ENCODE data around the gene GZMM. TPM values are rescaled to one million over a fixed set of nuclear protein-coding genes. Genes with fewer than 3 reads are reported as not detected.
A peak's percentile ranks its signal among the peaks of the same experiment; 100 is the strongest.

GZMM gene
- total and polyA plus RNA-seq, 3 donors from 2014 or later, result 0.31 to 2.2 (median 1.4) TPM

DNA sequence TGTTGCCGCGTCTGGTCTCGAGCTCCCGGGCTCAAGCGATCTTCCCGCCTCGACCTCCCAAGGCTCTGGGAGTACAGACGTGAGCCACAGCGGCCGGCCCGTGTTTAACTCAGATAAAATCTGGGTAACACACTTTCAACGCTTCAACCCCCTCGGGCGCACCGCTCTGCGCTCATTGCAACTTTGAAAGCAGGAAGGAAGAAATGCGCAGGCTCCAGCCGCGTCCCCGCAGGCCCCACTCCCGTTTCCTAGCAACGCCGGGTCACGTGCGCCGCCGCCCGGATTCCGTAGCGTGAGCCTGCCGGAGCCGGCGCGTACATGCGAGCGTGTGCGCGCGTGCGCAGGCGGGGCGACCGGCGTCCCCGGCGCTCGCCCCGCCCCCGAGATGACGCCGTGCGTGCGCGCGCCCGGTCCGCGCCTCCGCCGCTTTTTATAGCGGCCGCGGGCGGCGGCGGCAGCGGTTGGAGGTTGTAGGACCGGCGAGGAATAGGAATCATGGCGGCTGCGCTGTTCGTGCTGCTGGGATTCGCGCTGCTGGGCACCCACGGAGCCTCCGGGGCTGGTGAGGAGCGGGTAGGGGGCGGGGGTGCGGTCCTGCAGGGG lies 28.4 kb downstream of the GZMM start, which contains the start of gene BSG:
TSS of gene BSG (plus strand) at position 457 of the 603 bp plus-strand sequence. CDS start at position 496, 39 bp downstream.
- 0% methylated on average over 16 to 75 of the region's 79 CpGs for WGBS, 2 donors
- TF ChIP-seq, protein P1, sequence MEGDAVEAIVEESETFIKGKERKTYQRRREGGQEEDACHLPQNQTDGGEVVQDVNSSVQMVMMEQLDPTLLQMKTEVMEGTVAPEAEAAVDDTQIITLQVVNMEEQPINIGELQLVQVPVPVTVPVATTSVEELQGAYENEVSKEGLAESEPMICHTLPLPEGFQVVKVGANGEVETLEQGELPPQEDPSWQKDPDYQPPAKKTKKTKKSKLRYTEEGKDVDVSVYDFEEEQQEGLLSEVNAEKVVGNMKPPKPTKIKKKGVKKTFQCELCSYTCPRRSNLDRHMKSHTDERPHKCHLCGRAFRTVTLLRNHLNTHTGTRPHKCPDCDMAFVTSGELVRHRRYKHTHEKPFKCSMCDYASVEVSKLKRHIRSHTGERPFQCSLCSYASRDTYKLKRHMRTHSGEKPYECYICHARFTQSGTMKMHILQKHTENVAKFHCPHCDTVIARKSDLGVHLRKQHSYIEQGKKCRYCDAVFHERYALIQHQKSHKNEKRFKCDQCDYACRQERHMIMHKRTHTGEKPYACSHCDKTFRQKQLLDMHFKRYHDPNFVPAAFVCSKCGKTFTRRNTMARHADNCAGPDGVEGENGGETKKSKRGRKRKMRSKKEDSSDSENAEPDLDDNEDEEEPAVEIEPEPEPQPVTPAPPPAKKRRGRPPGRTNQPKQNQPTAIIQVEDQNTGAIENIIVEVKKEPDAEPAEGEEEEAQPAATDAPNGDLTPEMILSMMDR (IDR thresholded peaks at IDR 0.05), result peak in 2 of 3 experiments; percentile 7 to 16
- TF ChIP-seq POLR2A (IDR thresholded peaks at IDR 0.05), result peak; percentile 99
- H3K27me3 ChIP-seq, result no peaks in the 10 kb centered on the region
- peak within 1 kb of the TSS; percentile 93 to 97 for H3K27ac ChIP-seq
- DNase-seq, result peak; percentile 98
- intact Hi-C loops (cut with DNase I; ENCODE audit: low total_unique reads), result no loop called here
- no peaks in the 10 kb centered on the region for H3K9me3 ChIP-seq
- peak within 1 kb of the TSS; percentile 98 to 100 for H3K4me3 ChIP-seq
- no peaks in the 10 kb centered on the region for H3K36me3 ChIP-seq (ENCODE audit: low read depth, missing control alignments)
- peaks cover 49% of the 10 kb centered on the region for H3K4me1 ChIP-seq

- Histone ChIP-seq H3K27ac (peak overlapping the region; percentile 93 to 97), H3K9me3 (no peaks in the 10 kb centered on the region), H3K4me1 (peaks cover 49% of the 10 kb centered on the region), H3K4me3 (peak overlapping the region; percentile 98 to 100), H3K36me3 (ENCODE audit: low read depth, missing control alignments) (no peaks in the 10 kb centered on the region), H3K27me3 (no peaks in the 10 kb centered on the region)
- DNase-seq, result peak; percentile 59
- TF ChIP-seq, protein P1 (IDR thresholded peaks at IDR 0.05), result peak in 1 of 3 experiments; percentile 3
- no peak for TF ChIP-seq POLR2A (IDR thresholded peaks at IDR 0.05)
- intact Hi-C loops (cut with DNase I; ENCODE audit: low total_unique reads), result no loop called here
- 0 to 2% methylated on average over 16 of the region's 55 CpGs for WGBS, 2 donors
These were observed 29.1 kb downstream of the GZMM start for GRCh38 chr19:572743-573518.

GRCh38 chr19:573519-573825 lies 29.6 kb downstream of the GZMM start:
- H3K4me3 ChIP-seq, result peak overlapping the region; percentile 98 to 100
- intact Hi-C loops (cut with DNase I; ENCODE audit: low total_unique reads), result no loop called here
- no peak for DNase-seq
- TF ChIP-seq, protein P1 (IDR thresholded peaks at IDR 0.05), result no peak
- TF ChIP-seq POLR2A (IDR thresholded peaks at IDR 0.05), result no peak
- peak overlapping the region; percentile 93 to 97 for H3K27ac ChIP-seq
- 3 to 6% methylated on average over 13 to 15 of the region's 15 CpGs for WGBS, 2 donors
- H3K36me3 ChIP-seq (ENCODE audit: low read depth, missing control alignments), result no peaks in the 10 kb centered on the region
- H3K4me1 ChIP-seq, result peaks cover 49% of the 10 kb centered on the region
- no peaks in the 10 kb centered on the region for H3K27me3 ChIP-seq
- no peaks in the 10 kb centered on the region for H3K9me3 ChIP-seq

- 30 to 33% methylated on average over 6 to 31 of the region's 32 CpGs for WGBS, 2 donors
- Histone ChIP-seq H3K27me3 (no peaks in the 10 kb centered on the region), H3K36me3 (ENCODE audit: low read depth, missing control alignments) (no peaks in the 10 kb centered on the region), H3K4me1 (peaks cover 49% of the 10 kb centered on the region), H3K9me3 (no peaks in the 10 kb centered on the region), H3K27ac (peak overlapping the region; percentile 61 to 97), H3K4me3 (no peak overlapping the region)
- intact Hi-C loops (cut with DNase I; ENCODE audit: low total_unique reads), result no loop called here
- peak; percentile 65 for DNase-seq
- TF ChIP-seq, protein P1 (IDR thresholded peaks at IDR 0.05), result no peak
These were observed 31.0 kb downstream of the GZMM start for GRCh38 chr19:574658-575526.
